SK-N-SH treated with all-trans-retinoic acid at 6 μM for 48 hours (cell line): ENCODE measurements around the gene MFSD8.
"Not testable (repeated sequence)": the region's sequence is repeated elsewhere in the genome, so short reads cannot be mapped to it uniquely, and the experiment has no call there.

Experiments used
- TOX ChIP-seq: fragments of 250-450 bp; sonication (Bioruptor Pico); IDR thresholded peaks from 2 replicates; pipeline ENCODE4 v1.8.0; 2021; ENCODE audit warnings: mild to moderate bottlenecking, moderate library complexity, borderline replicate concordance
- ZFP3 ChIP-seq: fragments of 250-450 bp; sonication (Bioruptor Pico); IDR thresholded peaks from 2 replicates; pipeline ENCODE4 v1.5.0; 2020; ENCODE audit warnings: mild to moderate bottlenecking, moderate library complexity
- TF ChIP-seq, protein P1 (sequence below): fragments of 250-450 bp; sonication (Bioruptor Pico); IDR thresholded peaks from 2 replicates; pipeline ENCODE4 v1.8.0; 2020; ENCODE audit warnings: mild to moderate bottlenecking, moderate library complexity, borderline replicate concordance

GRCh38 chr4:127996521-127996920 lies 31.5 kb upstream of the MFSD8 start:
- not testable (repeated sequence) for TF ChIP-seq ZFP3, TOX (CRISPR knock-in tag)
- TF ChIP-seq, protein P1, sequence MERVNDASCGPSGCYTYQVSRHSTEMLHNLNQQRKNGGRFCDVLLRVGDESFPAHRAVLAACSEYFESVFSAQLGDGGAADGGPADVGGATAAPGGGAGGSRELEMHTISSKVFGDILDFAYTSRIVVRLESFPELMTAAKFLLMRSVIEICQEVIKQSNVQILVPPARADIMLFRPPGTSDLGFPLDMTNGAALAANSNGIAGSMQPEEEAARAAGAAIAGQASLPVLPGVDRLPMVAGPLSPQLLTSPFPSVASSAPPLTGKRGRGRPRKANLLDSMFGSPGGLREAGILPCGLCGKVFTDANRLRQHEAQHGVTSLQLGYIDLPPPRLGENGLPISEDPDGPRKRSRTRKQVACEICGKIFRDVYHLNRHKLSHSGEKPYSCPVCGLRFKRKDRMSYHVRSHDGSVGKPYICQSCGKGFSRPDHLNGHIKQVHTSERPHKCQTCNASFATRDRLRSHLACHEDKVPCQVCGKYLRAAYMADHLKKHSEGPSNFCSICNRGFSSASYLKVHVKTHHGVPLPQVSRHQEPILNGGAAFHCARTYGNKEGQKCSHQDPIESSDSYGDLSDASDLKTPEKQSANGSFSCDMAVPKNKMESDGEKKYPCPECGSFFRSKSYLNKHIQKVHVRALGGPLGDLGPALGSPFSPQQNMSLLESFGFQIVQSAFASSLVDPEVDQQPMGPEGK = not testable (repeated sequence)
